ENCODE results near the gene FAN1. TPM values are rescaled to one million over a fixed set of nuclear protein-coding genes. Genes with fewer than 3 reads are reported as not detected.

FAN1 gene
- total and polyA plus RNA-seq, 2 donors (not counting 1 experiment from before 2014, with no cell fraction given), result 10.6 to 21.3 TPM

- 100% methylated on average over 3 of the region's 7 CpGs for WGBS (ENCODE audit: insufficient coverage)
- peak overlapping the region; percentile 86 for H3K4me3 Mint-ChIP-seq
- H3K36me3 ChIP-seq (replicated peaks in 1 of 2; ENCODE audit: control extremely low read depth in 1 of 2, control insufficient read depth in 1 of 2, extremely low read depth in 1 of 2, insufficient read depth in 2 of 2, low read length in 1 of 2), result peaks cover 4 to 9% of the 10 kb centered on the region in 2 experiments
- no peaks in the 10 kb centered on the region for H3K9me3 ChIP-seq (ENCODE audit: control extremely low read depth in 1 of 3, control insufficient read depth in 2 of 3, insufficient read depth in 1 of 3, low read length in 2 of 3)
- H3K4me1 ChIP-seq (ENCODE audit: control insufficient read depth in 2 of 2, insufficient read depth in 2 of 2, low read length in 2 of 2), result peaks cover 21 to 28% of the 10 kb centered on the region in 2 donors
- intact Hi-C loops (cut with micrococcal nuclease), result loop anchor here (2.0 to 5.0 kb wide), 3 partner anchors 40 to 445 kb away; partner anchors contain the start of gene FAN1
- peak overlapping the region; percentile 93 for H3K4me2 ChIP-seq (replicated peaks; ENCODE audit: low read depth, low read length, poor library complexity, severe bottlenecking)
- DNase-seq (no peak), ATAC-seq (ENCODE audit: low read depth) (no peak)
- ChIA-PET CTCF (interaction anchor here (0.6 to 1.7 kb wide), 3 partner anchors 11 to 368 kb away, joined by 3 to 10 read pairs (median 9); no protein-coding TSS in a partner anchor), POLR2A (interaction anchor here (1.4 to 2.0 kb wide), 2 partner anchors 11 to 37 kb away, joined by 3 to 15 read pairs; no protein-coding TSS in a partner anchor)
- no peaks in the 10 kb centered on the region for H3K27me3 Mint-ChIP-seq
- H3K27ac Mint-ChIP-seq, result peak overlapping the region; percentile 92
- H3K27me3 ChIP-seq (replicated peaks in 1 of 4; ENCODE audit: control extremely low read depth in 1 of 4, control insufficient read depth in 3 of 4, insufficient read depth in 4 of 4, low read length in 3 of 4), result no peaks in the 10 kb centered on the region
- H3K4me1 Mint-ChIP-seq, result peaks cover 28% of the 10 kb centered on the region
- no peaks in the 10 kb centered on the region for H3K9me3 Mint-ChIP-seq (ENCODE audit: insufficient read depth)
- peak overlapping the region; percentile 81 to 94 for H3K27ac ChIP-seq (ENCODE audit: low read length in 2 of 2)
- peaks cover 39% of the 10 kb centered on the region for H3K79me2 ChIP-seq (ENCODE audit: control insufficient read depth, insufficient read depth, low read length)
- H3K4me3 ChIP-seq (ENCODE audit: control extremely low read depth in 1 of 5, extremely low read depth in 1 of 5, insufficient read depth in 1 of 5, low read depth in 2 of 5, low read length in 4 of 5), result peak overlapping the region; percentile 59 to 90 (median 77)
- H3K9ac ChIP-seq (ENCODE audit: low read length), result peak overlapping the region; percentile 84
- H2AFZ ChIP-seq (ENCODE audit: insufficient read depth, low read depth, low read length, poor library complexity, severe bottlenecking), result peak overlapping the region; percentile 94
- H4K20me1 ChIP-seq (ENCODE audit: control insufficient read depth, insufficient read depth, low read length, poor library complexity, severe bottlenecking), result peaks cover 23% of the 10 kb centered on the region
- TF ChIP-seq EZH2 (IDR thresholded peaks at IDR 0.05; ENCODE audit: borderline replicate concordance, insufficient read depth, low read depth, low read length, poor library complexity, severe bottlenecking) (no peak), CTCF (IDR thresholded peaks at IDR 0.05) (no peak)
Measured at GRCh38 chr15:30992249-30992864, 88.6 kb downstream of the FAN1 start.

Small RNA genes lying within 50 kb of the gene (small RNA-seq; reads per million reads assigned to genes)
- not detected for gene RNU6-466P (ENCODE audit: insufficient read length, low read depth, low replicate concordance)

Other genes starting within 250 kb of the FAN1 start
- 50.2 and 53.2 TPM in 2 replicates for gene MTMR10, start 87.7 kb downstream of the FAN1 start, total RNA-seq
- 27.9 and 42.8 TPM in 2 replicates for gene MTMR10, start 87.7 kb downstream of the FAN1 start, polyA plus RNA-seq
- not detected in 2 replicates for gene TRPM1, start 197.8 kb downstream of the FAN1 start, total RNA-seq
- gene TRPM1, start 197.8 kb downstream of the FAN1 start, polyA plus RNA-seq, result 0.07 and 0.16 TPM in 2 replicates

Data from B cell (primary cell).